SU-DHL-6 (cell line): ENCODE results near the gene NAPSA.

Experiments used
- EZH2phosphoT487 ChIP-seq: fragments of 200-600 bp; sonication (generic), shearing (Covaris generic); conservative IDR thresholded peaks from 2 replicates; pipeline ENCODE4 v1.6.1; 2018; ENCODE audit warnings: mild to moderate bottlenecking, antibody characterized with exemption, low read length, moderate library complexity, mixed read lengths
- TF ChIP-seq, protein P1 (sequence below): fragments of 200-600 bp; sonication (generic); IDR thresholded peaks from one replicate; pipeline ENCODE4 v1.5.1; 2017; ENCODE audit warnings: antibody characterized with exemption, mild to moderate bottlenecking, low read length, moderate library complexity; ENCODE audit not compliant: insufficient read depth, poor library complexity, severe bottlenecking

DNA sequence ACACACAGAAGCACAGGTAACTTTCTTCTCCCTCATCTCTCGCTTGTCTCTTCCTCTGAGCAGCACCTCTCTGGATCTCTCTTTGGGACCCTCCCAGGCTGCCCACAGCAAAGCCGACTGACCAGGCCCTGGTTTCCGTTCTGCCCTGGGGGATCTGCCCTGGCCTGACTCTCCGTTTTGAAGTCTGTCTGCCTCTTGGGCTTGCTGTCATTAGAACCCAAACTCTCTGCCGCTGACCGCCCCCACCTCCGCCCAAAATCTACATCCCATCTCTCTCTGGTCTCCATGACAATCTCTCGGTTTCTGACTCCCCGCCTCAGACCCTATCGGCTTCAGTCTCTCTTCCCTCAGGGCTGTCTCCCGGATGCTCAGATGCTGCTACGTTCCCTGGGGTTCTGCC lies 43.2 kb downstream of the NAPSA start:
- TF ChIP-seq, protein P1, sequence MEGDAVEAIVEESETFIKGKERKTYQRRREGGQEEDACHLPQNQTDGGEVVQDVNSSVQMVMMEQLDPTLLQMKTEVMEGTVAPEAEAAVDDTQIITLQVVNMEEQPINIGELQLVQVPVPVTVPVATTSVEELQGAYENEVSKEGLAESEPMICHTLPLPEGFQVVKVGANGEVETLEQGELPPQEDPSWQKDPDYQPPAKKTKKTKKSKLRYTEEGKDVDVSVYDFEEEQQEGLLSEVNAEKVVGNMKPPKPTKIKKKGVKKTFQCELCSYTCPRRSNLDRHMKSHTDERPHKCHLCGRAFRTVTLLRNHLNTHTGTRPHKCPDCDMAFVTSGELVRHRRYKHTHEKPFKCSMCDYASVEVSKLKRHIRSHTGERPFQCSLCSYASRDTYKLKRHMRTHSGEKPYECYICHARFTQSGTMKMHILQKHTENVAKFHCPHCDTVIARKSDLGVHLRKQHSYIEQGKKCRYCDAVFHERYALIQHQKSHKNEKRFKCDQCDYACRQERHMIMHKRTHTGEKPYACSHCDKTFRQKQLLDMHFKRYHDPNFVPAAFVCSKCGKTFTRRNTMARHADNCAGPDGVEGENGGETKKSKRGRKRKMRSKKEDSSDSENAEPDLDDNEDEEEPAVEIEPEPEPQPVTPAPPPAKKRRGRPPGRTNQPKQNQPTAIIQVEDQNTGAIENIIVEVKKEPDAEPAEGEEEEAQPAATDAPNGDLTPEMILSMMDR = no peak
- TF ChIP-seq EZH2phosphoT487 = no peak
